Ovary (tissue), 9 donors: ENCODE measurements around the gene EYA4. TPM values are rescaled to one million over a fixed set of nuclear protein-coding genes. Genes with fewer than 3 reads are reported as not detected.

Experiments used
- DNase-seq, 5 donors: peaks; one replicate each; pipeline ENCODE4 v3.0.0-alpha.2; 2019 to 2020
- H3K27ac ChIP-seq, 2 donors: fragments of 200-600 bp; one replicate each; pipeline versions ENCODE4 v1.5.1 to v1.8.0; 2019 to 2022
- H3K27me3 ChIP-seq: fragments of 200-600 bp; one replicate; pipeline ENCODE4 v1.8.0; 2022
- H3K36me3 ChIP-seq: fragments of 200-600 bp; sonication (generic); one replicate; pipeline ENCODE4 v1.5.1; 2019
- H3K4me1 ChIP-seq: one replicate; pipeline ENCODE4 v1.8.1; 2013; ENCODE audit warnings: mild to moderate bottlenecking, moderate library complexity; ENCODE audit not compliant: insufficient read depth
- H3K4me3 ChIP-seq: fragments of 200-600 bp; sonication (generic); one replicate; pipeline ENCODE4 v1.5.1; 2017
- H3K9me3 ChIP-seq, 2 donors: fragments of 200-600 bp in 1 of 2; sonication (generic) in 1 of 2; one replicate each; pipeline versions ENCODE4 v1.5.1 to v1.8.1; 2013 to 2019; ENCODE audit warnings: mild to moderate bottlenecking in 1 of 2, moderate library complexity in 1 of 2
- EP300 ChIP-seq: sonication (generic); formaldehyde crosslinking; IDR thresholded peaks from one replicate; pipeline ENCODE4 v1.6.1; 2017; ENCODE audit warnings: antibody characterized with exemption
- POLR2A ChIP-seq: fragments of 450-650 bp; IDR thresholded peaks from one replicate; pipeline ENCODE4 v1.6.1; 2017; ENCODE audit warnings: antibody characterized with exemption, mild to moderate bottlenecking, moderate library complexity
- WGBS, 3 donors: extraction: QIAGEN DNeasy Blood & Tissue Kit in 1 of 3; methylation state at CpG; one replicate each; pipeline versions ENCODE4 v1.1.5 to v1.1.7; 2013 to 2017; 5-methylcytosine and 5-hydroxymethylcytosine counted together
- intact Hi-C, 4 donors: fragments of 100-400 bp; cut with DNase I; formaldehyde crosslinking; loops; one replicate each; pipeline versions ENCODE4 v1.11.0 to v1.15.1; 2022 to 2023
- polyA plus RNA-seq, 2 donors: library from polyadenylated mRNA; stranded (reverse); fragments of 200-250 nt in 1 of 2; fragments of 350-450 nt in 1 of 2; fragmentation: Illumina TruSeq in 1 of 2; extraction: RNeasy Lipid Tissue Mini Kit (QIAGEN cat#74804) in 1 of 2; gene quantifications; one replicate each; pipeline ENCODE4 v1.2.3, GENCODE V29; 2013 to 2014
- total RNA-seq, 7 donors: library from RNA; depleted of rRNA in 2 of 7; stranded (reverse); fragments of >200 nt in 2 of 7; fragmentation: NEBNext Ultra II Directional in 3 of 7; extraction: Animal tissue kit (Norgen Biotek cat#: 25700) in 3 of 7; gene quantifications; one replicate each; pipeline versions ENCODE4 v1.1.0 to v1.2.4, GENCODE V29; 2016 to 2023
- TF ChIP-seq, protein P1 (sequence below), 3 donors: fragments of 450-650 bp in 2 of 3; fragments of 200-600 bp in 1 of 3; IDR thresholded peaks; one replicate each; pipeline versions ENCODE4 v1.5.1 to v1.8.0; 2016 to 2022; ENCODE audit warnings: antibody characterized with exemption in 3 of 3, mild to moderate bottlenecking in 1 of 3
- donor health status: DM: no; HTN: no; CAD: no; lungs with moderate emphysema.
- donor health status: DM: no; HTN: no; CAD: no.
- donor health status: Bipolar disorder and iron deficiency.
- donor health status: DM: yes; HTN: yes; CAD: no.
- donor health status: DM: no; HTN: no; CAD: no.
- donor health status: DM: yes; HTN: yes; CAD: no.

EYA4 gene
- total and polyA plus RNA-seq, 9 donors, result 0.08 to 17.8 (median 2.0) TPM

- Histone ChIP-seq H3K27me3 (no peaks in the 10 kb centered on the region), H3K36me3 (no peaks in the 10 kb centered on the region), H3K9me3 (no peaks in the 10 kb centered on the region), H3K4me1 (no peaks in the 10 kb centered on the region), H3K27ac (no peak overlapping the region), H3K4me3 (no peak overlapping the region)
- WGBS, 3 donors, result 92 to 99% (median 95%) methylated on average over 2 of the region's 2 CpGs
- DNase-seq, result no peak
- TF ChIP-seq POLR2A (no peak), EP300 (no peak)
- TF ChIP-seq, protein P1, sequence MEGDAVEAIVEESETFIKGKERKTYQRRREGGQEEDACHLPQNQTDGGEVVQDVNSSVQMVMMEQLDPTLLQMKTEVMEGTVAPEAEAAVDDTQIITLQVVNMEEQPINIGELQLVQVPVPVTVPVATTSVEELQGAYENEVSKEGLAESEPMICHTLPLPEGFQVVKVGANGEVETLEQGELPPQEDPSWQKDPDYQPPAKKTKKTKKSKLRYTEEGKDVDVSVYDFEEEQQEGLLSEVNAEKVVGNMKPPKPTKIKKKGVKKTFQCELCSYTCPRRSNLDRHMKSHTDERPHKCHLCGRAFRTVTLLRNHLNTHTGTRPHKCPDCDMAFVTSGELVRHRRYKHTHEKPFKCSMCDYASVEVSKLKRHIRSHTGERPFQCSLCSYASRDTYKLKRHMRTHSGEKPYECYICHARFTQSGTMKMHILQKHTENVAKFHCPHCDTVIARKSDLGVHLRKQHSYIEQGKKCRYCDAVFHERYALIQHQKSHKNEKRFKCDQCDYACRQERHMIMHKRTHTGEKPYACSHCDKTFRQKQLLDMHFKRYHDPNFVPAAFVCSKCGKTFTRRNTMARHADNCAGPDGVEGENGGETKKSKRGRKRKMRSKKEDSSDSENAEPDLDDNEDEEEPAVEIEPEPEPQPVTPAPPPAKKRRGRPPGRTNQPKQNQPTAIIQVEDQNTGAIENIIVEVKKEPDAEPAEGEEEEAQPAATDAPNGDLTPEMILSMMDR (IDR thresholded peaks at IDR 0.05), result no peak
- intact Hi-C loops, result no loop called here
Observed at GRCh38 chr6:133441491-133441890, 200.3 kb downstream of the EYA4 start.

- H3K4me1 ChIP-seq, result no peaks in the 10 kb centered on the region
- TF ChIP-seq EP300 (no peak), POLR2A (no peak)
- TF ChIP-seq, protein P1 (IDR thresholded peaks at IDR 0.05), result no peak
- no peak overlapping the region for H3K4me3 ChIP-seq
- intact Hi-C loops, result no loop called here
- H3K36me3 ChIP-seq, result no peaks in the 10 kb centered on the region
- no peak for DNase-seq
- H3K9me3 ChIP-seq, result no peaks in the 10 kb centered on the region
- H3K27ac ChIP-seq, result no peak overlapping the region
- H3K27me3 ChIP-seq, result no peaks in the 10 kb centered on the region
Observed at GRCh38 chr6:133446789-133447188, 205.6 kb downstream of the EYA4 start.

DNA sequence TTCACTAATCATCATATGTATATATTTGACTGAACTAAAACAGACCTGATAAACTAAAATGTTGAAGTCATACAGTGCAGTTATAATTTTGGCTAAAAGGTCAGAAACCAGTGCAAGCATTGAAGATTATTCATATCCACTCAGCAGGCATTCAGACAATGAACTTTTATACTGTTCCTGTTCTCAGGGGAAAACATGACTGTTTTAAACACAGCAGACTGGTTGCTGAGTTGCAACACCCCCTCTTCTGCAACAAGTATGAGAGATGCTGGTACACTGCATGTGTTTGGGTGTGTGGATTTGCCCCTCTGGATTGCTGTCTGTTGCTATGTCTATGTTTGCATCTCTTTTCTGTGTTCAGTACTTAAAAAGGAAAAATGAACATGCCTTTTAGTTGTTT lies 206.8 kb downstream of the EYA4 start:
- no peaks in the 10 kb centered on the region for H3K9me3 ChIP-seq
- H3K4me3 ChIP-seq, result no peak overlapping the region
- H3K27me3 ChIP-seq, result no peaks in the 10 kb centered on the region
- H3K27ac ChIP-seq, result no peak overlapping the region
- intact Hi-C loops, result no loop called here
- H3K4me1 ChIP-seq, result no peaks in the 10 kb centered on the region
- H3K36me3 ChIP-seq, result no peaks in the 10 kb centered on the region
- TF ChIP-seq POLR2A (no peak), EP300 (no peak)
- TF ChIP-seq, protein P1 (IDR thresholded peaks at IDR 0.05), result no peak
- DNase-seq, result no peak

- TF ChIP-seq POLR2A, result no peak
Observed at GRCh38 chr6:133456439-133456838, 215.3 kb downstream of the EYA4 start.

GRCh38 chr6:133456944-133457343 lies 215.8 kb downstream of the EYA4 start:
- no peaks in the 10 kb centered on the region for H3K9me3 ChIP-seq
- DNase-seq, result no peak
- no peak for TF ChIP-seq EP300
- 89 to 95% (median 94%) methylated on average over 4 of the region's 4 CpGs for WGBS, 3 donors
- H3K36me3 ChIP-seq, result no peaks in the 10 kb centered on the region
- no peaks in the 10 kb centered on the region for H3K27me3 ChIP-seq
- H3K4me3 ChIP-seq, result no peak overlapping the region
- intact Hi-C loops, result no loop called here
- no peaks in the 10 kb centered on the region for H3K4me1 ChIP-seq
- H3K27ac ChIP-seq, result no peak overlapping the region

More at GRCh38 chr6:133456439-133456838, 215.3 kb downstream of the EYA4 start:
- no peak overlapping the region for H3K27ac ChIP-seq
- no peaks in the 10 kb centered on the region for H3K27me3 ChIP-seq
- H3K4me3 ChIP-seq, result no peak overlapping the region
- no peak for DNase-seq
- H3K4me1 ChIP-seq, result no peaks in the 10 kb centered on the region
- no peaks in the 10 kb centered on the region for H3K9me3 ChIP-seq
- intact Hi-C loops, result no loop called here
- no peaks in the 10 kb centered on the region for H3K36me3 ChIP-seq
- 86 to 88% (median 88%) methylated on average over 7 of the region's 7 CpGs for WGBS, 3 donors

GRCh38 chr6:133460101-133460500 lies 218.9 kb downstream of the EYA4 start:
- no peak overlapping the region for H3K27ac ChIP-seq
- no peak overlapping the region for H3K4me3 ChIP-seq
- H3K9me3 ChIP-seq, result no peaks in the 10 kb centered on the region
- no peaks in the 10 kb centered on the region for H3K4me1 ChIP-seq
- TF ChIP-seq EP300 (no peak), POLR2A (no peak)
- TF ChIP-seq, protein P1 (IDR thresholded peaks at IDR 0.05), result no peak
- 58 to 76% (median 71%) methylated on average over 2 of the region's 2 CpGs for WGBS, 3 donors
- H3K36me3 ChIP-seq, result no peaks in the 10 kb centered on the region
- no peaks in the 10 kb centered on the region for H3K27me3 ChIP-seq
- no peak for DNase-seq
- intact Hi-C loops, result no loop called here
